HG03558 (cell line): ENCODE results near the gene ARHGAP12.
"Not testable (repeated sequence)": the region's sequence is repeated elsewhere in the genome, so short reads cannot be mapped to it uniquely, and the experiment has no call there.

Experiments
- ATAC-seq: cut with Tn5 transposase; IDR thresholded peaks from one replicate; pipeline ENCODE4 v1.9.1; 2021; ENCODE audit warnings: moderate number of reproducible peaks; ENCODE audit not compliant: unreplicated experiment; ENCODE audit errors: extremely low read depth

ARHGAP12 gene

GRCh38 chr10:31774928-31775650 lies 153.5 kb downstream of the ARHGAP12 start:
- no peak for ATAC-seq

DNA sequence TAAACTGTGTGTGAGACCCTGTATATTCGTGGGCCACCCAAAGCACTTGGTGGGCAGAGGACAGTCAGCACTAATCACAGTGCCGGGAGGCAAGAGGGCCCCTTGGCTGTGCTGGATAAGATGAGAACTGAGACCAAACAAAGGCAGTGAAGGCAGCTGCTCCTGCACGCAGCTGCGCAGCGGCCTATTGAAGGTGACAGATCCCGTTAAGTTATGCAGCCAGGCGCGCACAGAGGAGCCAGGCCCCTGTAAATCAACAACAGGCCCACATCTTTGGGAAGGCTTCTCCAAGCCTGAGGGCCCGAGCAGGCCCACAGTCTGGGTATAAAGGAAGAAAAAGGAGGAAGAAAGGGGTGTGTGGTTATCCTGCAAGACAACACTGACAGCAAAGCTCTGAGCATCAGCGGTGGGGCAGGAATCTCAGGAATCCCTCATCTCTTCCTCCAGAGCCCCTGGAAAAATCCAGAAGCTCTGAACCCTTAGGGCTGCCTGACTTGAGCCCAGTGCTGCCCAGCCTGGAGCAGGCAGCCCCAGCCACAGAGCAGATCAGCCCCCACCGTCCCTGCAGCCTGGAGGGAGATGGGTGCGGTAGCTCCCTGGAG lies 154.2 kb downstream of the ARHGAP12 start:
- ATAC-seq = no peak

- no peak for ATAC-seq
These were observed 154.8 kb downstream of the ARHGAP12 start for GRCh38 chr10:31773749-31774298.

DNA sequence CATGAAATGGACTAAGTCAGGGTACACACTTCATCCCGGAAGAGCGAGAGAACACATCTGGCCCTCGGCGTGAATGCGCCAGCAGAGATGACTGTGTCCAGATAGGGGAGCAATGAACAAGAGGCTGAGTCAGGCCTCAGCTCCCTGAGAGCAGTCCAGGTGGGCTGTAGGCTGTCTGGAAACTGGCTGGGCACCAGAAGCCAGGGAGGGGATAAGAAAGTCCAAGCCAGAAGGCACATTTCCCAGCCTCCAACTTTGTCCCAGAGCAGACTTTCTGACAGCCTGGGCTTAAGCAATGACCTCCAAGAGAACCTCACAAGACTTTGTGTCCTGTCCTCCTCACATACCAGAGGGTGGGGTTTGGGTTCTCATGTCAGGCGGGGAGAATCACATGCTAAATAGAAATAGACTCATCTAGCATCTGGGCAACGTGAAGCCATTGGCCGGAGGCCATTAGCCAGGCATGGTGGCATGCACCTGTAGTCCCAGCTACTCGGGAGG lies 157.2 kb downstream of the ARHGAP12 start:
- ATAC-seq = no peak

- ATAC-seq = peak; percentile 58
These were observed 158.2 kb downstream of the ARHGAP12 start for GRCh38 chr10:31770307-31770902.

GRCh38 chr10:31769564-31769963 lies 159.1 kb downstream of the ARHGAP12 start:
- no peak for ATAC-seq

- not testable (repeated sequence) for ATAC-seq
These were observed 159.7 kb downstream of the ARHGAP12 start for GRCh38 chr10:31768935-31769334.

DNA sequence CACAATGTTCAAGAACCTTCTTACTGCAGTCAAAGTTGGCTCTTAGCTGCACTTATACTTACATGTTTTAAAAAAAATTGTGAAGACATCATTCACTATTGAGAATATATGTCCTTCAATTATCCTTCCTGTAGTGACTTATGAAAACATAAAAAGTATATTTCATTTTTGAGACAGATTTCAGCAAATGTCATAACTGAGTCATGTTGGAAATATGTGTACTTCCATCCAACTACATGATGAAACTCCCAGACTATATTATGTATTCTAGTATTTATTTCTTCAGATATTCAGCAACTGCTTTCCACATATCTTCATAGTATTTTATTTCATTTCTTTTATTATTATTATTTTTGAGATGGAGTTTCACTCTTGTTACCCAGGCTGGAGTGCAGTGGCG lies 160.2 kb downstream of the ARHGAP12 start:
- no peak for ATAC-seq

GRCh38 chr10:31765541-31765940 lies 163.1 kb downstream of the ARHGAP12 start:
- ATAC-seq = no peak

GRCh38 chr10:31762316-31762715 lies 166.3 kb downstream of the ARHGAP12 start:
- no peak for ATAC-seq

DNA sequence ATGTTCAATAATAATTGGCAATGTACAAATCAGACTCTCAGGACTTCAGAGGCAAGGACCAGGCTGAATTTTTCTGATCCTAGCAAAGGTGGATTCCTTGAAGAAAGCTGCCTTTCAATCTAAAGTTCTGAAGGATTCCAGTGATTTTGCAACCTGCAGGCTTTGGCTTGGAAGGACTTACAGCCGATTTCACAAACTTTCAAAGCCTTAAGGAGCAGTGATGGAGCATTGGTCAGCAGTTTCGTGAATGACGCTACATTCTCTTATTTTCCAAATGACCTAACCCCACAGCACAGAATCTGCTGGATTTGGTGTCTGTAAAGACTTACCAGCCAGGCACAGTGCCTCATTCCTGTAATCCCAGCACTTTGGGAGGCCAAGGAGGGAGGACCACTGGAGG lies 167.5 kb downstream of the ARHGAP12 start:
- no peak for ATAC-seq

DNA sequence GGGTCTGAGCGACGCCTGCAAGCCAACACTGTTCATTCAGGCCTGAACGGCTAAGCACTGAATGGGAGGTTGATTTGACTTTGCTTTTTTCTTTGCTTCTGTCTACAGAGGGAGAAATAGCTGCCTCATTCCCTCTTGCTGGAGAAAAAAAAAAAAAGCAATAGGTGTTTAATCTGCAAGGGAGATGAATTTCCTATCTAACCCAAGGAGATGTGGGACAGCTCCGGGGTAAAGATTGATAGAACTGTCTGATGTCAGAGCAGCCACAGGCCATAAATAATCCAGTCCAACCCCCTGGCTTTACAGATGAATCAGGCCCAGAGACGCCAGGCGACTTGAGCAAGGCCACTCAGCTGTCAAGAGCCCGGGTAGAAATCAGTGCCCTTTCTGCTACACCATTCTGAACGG lies 168.0 kb downstream of the ARHGAP12 start:
- ATAC-seq = no peak

- peak; percentile 85 for ATAC-seq
These were observed 168.6 kb downstream of the ARHGAP12 start for GRCh38 chr10:31759799-31760626.

- ATAC-seq = no peak
These were observed 169.4 kb downstream of the ARHGAP12 start for GRCh38 chr10:31759124-31759798.

GRCh38 chr10:31758495-31758894 lies 170.1 kb downstream of the ARHGAP12 start:
- ATAC-seq = no peak

DNA sequence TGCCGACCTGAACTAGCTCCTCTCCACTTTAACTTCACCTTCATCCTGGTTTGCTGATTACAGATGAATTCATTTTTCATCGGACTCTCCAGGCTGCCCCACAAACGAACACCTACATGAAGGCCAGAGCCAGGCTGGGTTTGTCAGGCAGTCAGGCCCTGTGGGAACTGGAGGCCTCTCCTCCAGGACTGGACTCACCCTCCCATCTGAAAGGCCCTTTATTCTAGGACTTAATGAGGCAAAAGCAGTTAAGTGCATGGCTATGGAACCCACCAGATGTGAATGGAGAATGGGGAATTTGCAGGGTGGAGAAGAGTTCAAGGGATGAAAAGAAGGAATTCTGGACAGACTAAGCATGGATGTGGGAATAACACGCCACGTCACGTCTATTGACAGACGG lies 170.8 kb downstream of the ARHGAP12 start:
- no peak for ATAC-seq

DNA sequence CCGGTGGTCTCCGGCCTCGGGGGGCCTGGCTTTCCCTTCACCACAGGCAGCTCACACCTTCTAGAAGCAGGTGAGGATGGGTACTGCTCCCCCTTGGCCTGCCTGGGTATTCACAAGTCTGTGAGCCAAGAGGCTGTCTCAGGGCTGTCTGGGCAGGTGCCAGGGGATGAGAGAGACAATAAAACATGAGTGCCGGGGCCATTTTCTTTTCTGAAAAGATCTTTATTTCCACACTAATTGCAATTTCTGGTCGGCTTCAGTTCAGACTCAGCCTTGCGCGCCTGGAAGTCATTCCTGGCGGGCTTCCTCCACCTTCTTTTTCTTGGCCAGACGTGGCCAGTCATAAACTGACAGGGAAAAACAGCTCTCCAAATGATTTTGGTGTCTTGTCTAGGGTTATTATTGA lies 171.2 kb downstream of the ARHGAP12 start:
- ATAC-seq = no peak

DNA sequence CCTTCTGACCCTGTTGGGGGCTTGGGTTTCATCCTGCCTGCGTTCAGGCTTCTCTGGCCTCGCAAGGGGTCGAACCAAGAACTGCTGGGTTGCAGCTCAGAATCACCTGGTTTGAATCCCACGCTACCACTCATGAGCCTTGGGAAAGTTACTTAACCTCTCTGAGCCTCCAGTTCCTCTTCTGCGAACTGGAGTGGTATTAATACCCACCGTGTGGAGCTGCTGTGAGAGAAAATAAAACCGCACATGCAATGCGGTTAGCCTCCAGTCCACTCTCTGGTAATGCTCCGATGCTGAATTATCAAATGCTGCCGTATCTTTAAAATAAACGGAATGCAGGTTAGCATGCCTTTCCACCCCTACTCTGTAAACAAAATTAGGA lies 171.9 kb downstream of the ARHGAP12 start:
- no peak for ATAC-seq

DNA sequence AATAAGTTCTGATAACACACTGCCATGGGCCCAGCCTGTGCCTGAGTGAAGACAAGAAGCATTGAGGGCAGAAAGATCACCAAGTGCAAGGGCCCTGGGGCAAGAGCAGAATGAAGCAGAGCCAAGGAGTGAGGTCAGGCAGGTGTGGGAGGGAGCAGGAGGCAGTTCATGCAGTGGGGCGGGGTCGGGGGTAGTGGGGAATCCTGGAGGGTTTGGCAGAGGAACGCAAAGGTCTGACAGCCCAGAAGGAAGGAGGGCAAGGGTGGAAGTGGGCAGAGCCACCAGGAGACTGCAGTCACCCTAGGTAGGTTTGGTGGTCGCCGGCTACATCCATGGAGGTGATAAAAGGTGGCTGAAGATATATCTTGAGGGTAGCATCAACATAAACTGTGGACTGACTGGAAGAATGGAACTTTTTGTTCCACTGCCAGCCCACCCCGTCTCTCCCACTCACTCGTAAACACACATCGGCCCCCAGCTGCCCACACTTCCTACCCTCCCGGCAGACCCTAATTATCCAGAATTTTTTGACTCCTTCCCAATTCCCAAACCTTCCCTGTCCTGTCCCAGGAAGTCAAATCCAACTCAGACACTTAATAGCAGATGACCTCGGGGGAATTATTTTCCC lies 172.4 kb downstream of the ARHGAP12 start:
- ATAC-seq = no peak
